GM18505 (cell line): ENCODE data around the gene PPP1R14C.
"Not testable (repeated sequence)": the region's sequence is repeated elsewhere in the genome, so short reads cannot be mapped to it uniquely, and the experiment has no call there.

Experiments used
- ATAC-seq: cut with Tn5 transposase; IDR thresholded peaks from one replicate; pipeline ENCODE4 v1.9.1; 2021; ENCODE audit not compliant: unreplicated experiment
- POLR2A ChIP-seq: IDR thresholded peaks from 4 replicates; pipeline ENCODE4 v1.6.1; 2011; ENCODE audit warnings: borderline replicate concordance; ENCODE audit not compliant: insufficient read depth, insufficient read length; ENCODE audit errors: extremely low read depth

PPP1R14C gene

GRCh38 chr6:150183966-150184365 is 41.1 kb downstream of the PPP1R14C start:
- ATAC-seq: no peak
- no peak for TF ChIP-seq POLR2A

- no peak for TF ChIP-seq POLR2A
- ATAC-seq: peak; percentile 53
Observed at GRCh38 chr6:150184850-150185731, 42.2 kb downstream of the PPP1R14C start.

GRCh38 chr6:150185732-150186117 is 42.9 kb downstream of the PPP1R14C start:
- ATAC-seq: no peak
- TF ChIP-seq POLR2A: no peak

GRCh38 chr6:150186129-150186898 is 43.5 kb downstream of the PPP1R14C start:
- no peak for TF ChIP-seq POLR2A
- no peak for ATAC-seq

GRCh38 chr6:150187433-150187832 is 44.6 kb downstream of the PPP1R14C start:
- ATAC-seq: not testable (repeated sequence)

- TF ChIP-seq POLR2A: no peak
- no peak for ATAC-seq
Observed at GRCh38 chr6:150189122-150189521, 46.3 kb downstream of the PPP1R14C start.

GRCh38 chr6:150191809-150192208 is 49.0 kb downstream of the PPP1R14C start:
- no peak for TF ChIP-seq POLR2A
- ATAC-seq: no peak

- ATAC-seq: no peak
- no peak for TF ChIP-seq POLR2A
Observed at GRCh38 chr6:150194195-150194594, 51.4 kb downstream of the PPP1R14C start.

- no peak for TF ChIP-seq POLR2A
- ATAC-seq: no peak
Observed at GRCh38 chr6:150195996-150196417, 53.2 kb downstream of the PPP1R14C start.

GRCh38 chr6:150196942-150197745 is 54.3 kb downstream of the PPP1R14C start:
- no peak for ATAC-seq
- TF ChIP-seq POLR2A: no peak

- TF ChIP-seq POLR2A: no peak
- ATAC-seq: no peak
Observed at GRCh38 chr6:150198532-150198931, 55.7 kb downstream of the PPP1R14C start.

GRCh38 chr6:150199241-150199640 is 56.4 kb downstream of the PPP1R14C start:
- no peak for ATAC-seq
- TF ChIP-seq POLR2A: no peak

- ATAC-seq: no peak
- TF ChIP-seq POLR2A: no peak
Observed at GRCh38 chr6:150200428-150201100, 57.7 kb downstream of the PPP1R14C start.
